ENCODE data around the gene PMM2.

Gene PMM2

GRCh38 chr16:8892101-8892575, 94.5 kb downstream of the PMM2 start:
- H3K4me2 ChIP-seq (ENCODE audit: low read length): peak overlapping the region; percentile 58

DNA sequence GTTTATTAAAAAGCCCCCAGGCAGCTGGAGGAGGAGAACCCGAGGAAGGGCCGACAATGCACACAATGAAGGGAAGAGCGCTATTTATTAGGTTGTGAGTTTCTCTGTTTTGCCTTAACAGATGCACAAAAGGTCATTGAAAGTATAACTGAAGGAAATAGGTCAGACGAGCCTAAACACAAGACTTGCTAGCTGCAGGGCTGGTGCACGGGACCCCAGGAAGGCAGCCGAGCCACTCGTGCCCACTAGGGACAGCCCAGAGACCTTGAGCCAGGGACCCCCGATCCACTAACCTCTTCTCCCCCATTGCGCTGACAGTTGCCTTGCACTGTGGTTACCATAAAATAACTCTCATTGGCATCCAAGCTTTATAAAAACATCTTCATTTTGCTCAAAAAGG, 95.8 kb downstream of the PMM2 start:
- peak overlapping the region; percentile 57 for H3K9ac ChIP-seq (ENCODE audit: low read length)
- H3K27me3 ChIP-seq (ENCODE audit: insufficient read depth, low read length): no peaks in the 10 kb centered on the region
- peaks cover 19% of the 10 kb centered on the region for H3F3A ChIP-seq (ENCODE audit: insufficient read depth, low read length)
- H3K4me1 ChIP-seq (ENCODE audit: insufficient read depth, low read length, severe bottlenecking): peaks cover 69% of the 10 kb centered on the region
- H3K9me2 ChIP-seq (ENCODE audit: low read depth, low read length): no peaks in the 10 kb centered on the region
- H4K20me1 ChIP-seq (ENCODE audit: insufficient read depth, low read length): no peaks in the 10 kb centered on the region
- H2AFZ ChIP-seq (ENCODE audit: low read length): no peak overlapping the region
- H3K4me2 ChIP-seq (ENCODE audit: low read length): peak overlapping the region; percentile 58
- H3K36me3 ChIP-seq (ENCODE audit: insufficient read depth, low read length): peaks cover 97% of the 10 kb centered on the region
- TF ChIP-seq CTCF (IDR thresholded peaks at IDR 0.05; ENCODE audit: low read length): no peak; the same call in 1 of the 2 replicates
- TF ChIP-seq EZH2 (IDR thresholded peaks at IDR 0.05; ENCODE audit: borderline replicate concordance, low read length): no peak
- H3K27ac ChIP-seq (ENCODE audit: low read depth, low read length, poor library complexity, severe bottlenecking): peak overlapping the region; percentile 96
- H3K9me3 ChIP-seq (ENCODE audit: low read length): no peaks in the 10 kb centered on the region
- no peak overlapping the region for H3K4me3 ChIP-seq (ENCODE audit: low read depth, low read length, poor library complexity, severe bottlenecking)
- H3K79me2 ChIP-seq (ENCODE audit: insufficient read depth, low read length): no peaks in the 10 kb centered on the region

More at GRCh38 chr16:8892101-8892575, 94.5 kb downstream of the PMM2 start:
- peak overlapping the region; percentile 11 for H3K4me3 ChIP-seq (ENCODE audit: low read depth, low read length, poor library complexity, severe bottlenecking)
- H3F3A ChIP-seq (ENCODE audit: insufficient read depth, low read length): peaks cover 21% of the 10 kb centered on the region
- H3K9me2 ChIP-seq (ENCODE audit: low read depth, low read length): no peaks in the 10 kb centered on the region
- peak overlapping the region; percentile 57 for H3K9ac ChIP-seq (ENCODE audit: low read length)
- no peak for TF ChIP-seq EZH2 (IDR thresholded peaks at IDR 0.05; ENCODE audit: borderline replicate concordance, low read length)
- TF ChIP-seq CTCF (IDR thresholded peaks at IDR 0.05; ENCODE audit: low read length): no peak
- peaks cover 99% of the 10 kb centered on the region for H3K36me3 ChIP-seq (ENCODE audit: insufficient read depth, low read length)
- no peaks in the 10 kb centered on the region for H3K79me2 ChIP-seq (ENCODE audit: insufficient read depth, low read length)
- no peaks in the 10 kb centered on the region for H3K27me3 ChIP-seq (ENCODE audit: insufficient read depth, low read length)
- H2AFZ ChIP-seq (ENCODE audit: low read length): no peak overlapping the region
- peaks cover 73% of the 10 kb centered on the region for H3K4me1 ChIP-seq (ENCODE audit: insufficient read depth, low read length, severe bottlenecking)
- no peaks in the 10 kb centered on the region for H3K9me3 ChIP-seq (ENCODE audit: low read length)
- H4K20me1 ChIP-seq (ENCODE audit: insufficient read depth, low read length): no peaks in the 10 kb centered on the region
- H3K27ac ChIP-seq (ENCODE audit: low read depth, low read length, poor library complexity, severe bottlenecking): peak overlapping the region; percentile 96

DNA sequence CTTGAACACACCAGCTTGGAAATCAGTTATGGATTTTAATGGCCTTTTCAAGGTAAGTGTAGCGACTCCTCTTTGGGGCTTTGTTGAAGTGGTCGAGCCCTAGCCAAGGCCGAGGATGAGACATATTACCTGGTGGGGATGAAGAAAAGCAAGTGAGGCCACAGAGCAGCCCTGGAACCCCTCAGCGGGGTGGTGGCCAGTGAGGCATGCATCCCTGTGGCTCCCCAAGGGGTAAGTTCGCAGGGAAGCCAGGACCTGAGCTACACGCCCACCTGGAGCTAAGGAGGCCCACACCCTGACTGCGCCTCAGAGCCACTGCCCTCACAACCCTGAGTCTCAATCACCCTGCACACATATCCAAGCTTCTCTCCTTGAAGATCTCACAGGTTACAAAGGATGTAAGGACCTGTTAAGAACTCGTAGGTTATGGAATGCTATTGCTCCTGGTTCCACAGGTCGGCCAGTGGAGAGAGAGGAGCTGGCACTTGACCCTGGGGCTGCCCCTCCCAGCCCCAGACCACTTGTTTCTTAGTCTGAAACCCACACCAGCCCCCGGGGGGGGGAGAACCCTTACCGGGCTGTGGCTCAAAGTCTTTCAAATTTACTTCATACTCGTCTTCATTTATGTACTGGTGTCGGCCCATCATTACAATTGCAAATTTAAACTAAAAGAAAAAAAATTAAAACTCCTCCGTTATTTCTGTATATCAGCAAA, 96.5 kb downstream of the PMM2 start:
- H4K20me1 ChIP-seq (ENCODE audit: insufficient read depth, low read length): no peaks in the 10 kb centered on the region
- peaks cover 98% of the 10 kb centered on the region for H3K36me3 ChIP-seq (ENCODE audit: insufficient read depth, low read length)
- H3K9me2 ChIP-seq (ENCODE audit: low read depth, low read length): no peaks in the 10 kb centered on the region
- H3K27me3 ChIP-seq (ENCODE audit: insufficient read depth, low read length): no peaks in the 10 kb centered on the region
- H3K27ac ChIP-seq (ENCODE audit: low read depth, low read length, poor library complexity, severe bottlenecking): peak overlapping the region; percentile 96
- H3F3A ChIP-seq (ENCODE audit: insufficient read depth, low read length): peaks cover 15% of the 10 kb centered on the region
- no peaks in the 10 kb centered on the region for H3K79me2 ChIP-seq (ENCODE audit: insufficient read depth, low read length)
- peak overlapping the region; percentile 57; the same call in 1 of the 2 replicates for H3K9ac ChIP-seq (ENCODE audit: low read length)
- H3K4me1 ChIP-seq (ENCODE audit: insufficient read depth, low read length, severe bottlenecking): peaks cover 62% of the 10 kb centered on the region
- no peak overlapping the region for H2AFZ ChIP-seq (ENCODE audit: low read length)
- H3K9me3 ChIP-seq (ENCODE audit: low read length): no peaks in the 10 kb centered on the region
- TF ChIP-seq CTCF (IDR thresholded peaks at IDR 0.05; ENCODE audit: low read length): no peak
- no peak for TF ChIP-seq EZH2 (IDR thresholded peaks at IDR 0.05; ENCODE audit: borderline replicate concordance, low read length)
- peak overlapping the region; percentile 16; the same call in 1 of the 2 replicates for H3K4me2 ChIP-seq (ENCODE audit: low read length)
- no peak overlapping the region for H3K4me3 ChIP-seq (ENCODE audit: low read depth, low read length, poor library complexity, severe bottlenecking)

Data from OCI-LY1 (cell line).